ENCODE measurements around the gene ZNF784.

- TF ChIP-seq, protein P1, sequence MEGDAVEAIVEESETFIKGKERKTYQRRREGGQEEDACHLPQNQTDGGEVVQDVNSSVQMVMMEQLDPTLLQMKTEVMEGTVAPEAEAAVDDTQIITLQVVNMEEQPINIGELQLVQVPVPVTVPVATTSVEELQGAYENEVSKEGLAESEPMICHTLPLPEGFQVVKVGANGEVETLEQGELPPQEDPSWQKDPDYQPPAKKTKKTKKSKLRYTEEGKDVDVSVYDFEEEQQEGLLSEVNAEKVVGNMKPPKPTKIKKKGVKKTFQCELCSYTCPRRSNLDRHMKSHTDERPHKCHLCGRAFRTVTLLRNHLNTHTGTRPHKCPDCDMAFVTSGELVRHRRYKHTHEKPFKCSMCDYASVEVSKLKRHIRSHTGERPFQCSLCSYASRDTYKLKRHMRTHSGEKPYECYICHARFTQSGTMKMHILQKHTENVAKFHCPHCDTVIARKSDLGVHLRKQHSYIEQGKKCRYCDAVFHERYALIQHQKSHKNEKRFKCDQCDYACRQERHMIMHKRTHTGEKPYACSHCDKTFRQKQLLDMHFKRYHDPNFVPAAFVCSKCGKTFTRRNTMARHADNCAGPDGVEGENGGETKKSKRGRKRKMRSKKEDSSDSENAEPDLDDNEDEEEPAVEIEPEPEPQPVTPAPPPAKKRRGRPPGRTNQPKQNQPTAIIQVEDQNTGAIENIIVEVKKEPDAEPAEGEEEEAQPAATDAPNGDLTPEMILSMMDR (IDR thresholded peaks at IDR 0.05; ENCODE audit: low read depth, low read length, poor library complexity, severe bottlenecking): no peak
- TF ChIP-seq EZH2phosphoT487 (IDR thresholded peaks at IDR 0.05; ENCODE audit: borderline replicate concordance, low read length): no peak
Measured at GRCh38 chr19:55622242-55622969, 2.0 kb downstream of the ZNF784 start.

Measured in DOHH2 (cell line).